ENCODE results near the gene CFHR1. TPM values are rescaled to one million over a fixed set of nuclear protein-coding genes. Genes with fewer than 3 reads are reported as not detected.
"Not testable (repeated sequence)": the region's sequence is repeated elsewhere in the genome, so short reads cannot be mapped to it uniquely, and the experiment has no call there.

Gene CFHR1
- total RNA-seq, 1 experiment from 2014 or later, result 0.23 TPM

DNA sequence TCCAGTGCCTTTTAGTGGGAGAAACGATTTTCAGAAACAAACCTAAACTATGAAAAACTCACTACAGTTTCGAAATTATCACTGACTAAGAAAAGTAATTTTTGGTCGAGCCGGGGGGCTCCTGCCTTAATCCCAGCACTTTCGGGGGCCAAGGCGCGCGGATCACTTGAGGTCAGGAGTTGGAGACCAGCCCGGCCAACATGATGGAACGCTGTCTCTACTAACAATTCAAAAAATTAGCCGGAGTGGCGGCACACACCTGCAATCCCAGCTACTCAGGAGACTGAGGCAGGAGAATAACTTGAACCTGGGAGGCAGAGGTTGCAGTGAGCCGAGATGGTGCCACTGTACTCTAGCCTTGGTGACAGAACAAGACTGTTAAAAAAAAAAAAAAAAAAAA, 41.9 kb upstream of the CFHR1 start:
- DNase-seq (ENCODE audit: low read depth, low spot score) (no peak), ATAC-seq (no peak)
- Histone ChIP-seq H3K4me1 (ENCODE audit: control insufficient read depth, insufficient read depth, low read length) (no peaks in the 10 kb centered on the region), H3K36me3 (ENCODE audit: control insufficient read depth, insufficient read depth, low read length) (no peaks in the 10 kb centered on the region), H3K27me3 (ENCODE audit: control insufficient read depth, insufficient read depth, low read length) (no peaks in the 10 kb centered on the region), H3K27ac (ENCODE audit: low read length) (no peak overlapping the region), H3K9me3 (ENCODE audit: control insufficient read depth, insufficient read depth, low read depth, low read length) (no peaks in the 10 kb centered on the region), H3K4me3 (ENCODE audit: low read depth in 2 of 2, low read length in 2 of 2) (no peak overlapping the region)
- TF ChIP-seq, protein P1, sequence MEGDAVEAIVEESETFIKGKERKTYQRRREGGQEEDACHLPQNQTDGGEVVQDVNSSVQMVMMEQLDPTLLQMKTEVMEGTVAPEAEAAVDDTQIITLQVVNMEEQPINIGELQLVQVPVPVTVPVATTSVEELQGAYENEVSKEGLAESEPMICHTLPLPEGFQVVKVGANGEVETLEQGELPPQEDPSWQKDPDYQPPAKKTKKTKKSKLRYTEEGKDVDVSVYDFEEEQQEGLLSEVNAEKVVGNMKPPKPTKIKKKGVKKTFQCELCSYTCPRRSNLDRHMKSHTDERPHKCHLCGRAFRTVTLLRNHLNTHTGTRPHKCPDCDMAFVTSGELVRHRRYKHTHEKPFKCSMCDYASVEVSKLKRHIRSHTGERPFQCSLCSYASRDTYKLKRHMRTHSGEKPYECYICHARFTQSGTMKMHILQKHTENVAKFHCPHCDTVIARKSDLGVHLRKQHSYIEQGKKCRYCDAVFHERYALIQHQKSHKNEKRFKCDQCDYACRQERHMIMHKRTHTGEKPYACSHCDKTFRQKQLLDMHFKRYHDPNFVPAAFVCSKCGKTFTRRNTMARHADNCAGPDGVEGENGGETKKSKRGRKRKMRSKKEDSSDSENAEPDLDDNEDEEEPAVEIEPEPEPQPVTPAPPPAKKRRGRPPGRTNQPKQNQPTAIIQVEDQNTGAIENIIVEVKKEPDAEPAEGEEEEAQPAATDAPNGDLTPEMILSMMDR (IDR thresholded peaks at IDR 0.05), result no peak
- TF ChIP-seq POLR2AphosphoS5 (IDR thresholded peaks at IDR 0.05; ENCODE audit: low read depth, low read length), result no peak
- TF ChIP-seq TCF7L2 (IDR thresholded peaks at IDR 0.05; ENCODE audit: low read depth, low read length), result no peak
- TF ChIP-seq SIN3A (IDR thresholded peaks at IDR 0.05; ENCODE audit: borderline replicate concordance, insufficient read depth, low read depth, low read length), result no peak
- TF ChIP-seq, protein P2, sequence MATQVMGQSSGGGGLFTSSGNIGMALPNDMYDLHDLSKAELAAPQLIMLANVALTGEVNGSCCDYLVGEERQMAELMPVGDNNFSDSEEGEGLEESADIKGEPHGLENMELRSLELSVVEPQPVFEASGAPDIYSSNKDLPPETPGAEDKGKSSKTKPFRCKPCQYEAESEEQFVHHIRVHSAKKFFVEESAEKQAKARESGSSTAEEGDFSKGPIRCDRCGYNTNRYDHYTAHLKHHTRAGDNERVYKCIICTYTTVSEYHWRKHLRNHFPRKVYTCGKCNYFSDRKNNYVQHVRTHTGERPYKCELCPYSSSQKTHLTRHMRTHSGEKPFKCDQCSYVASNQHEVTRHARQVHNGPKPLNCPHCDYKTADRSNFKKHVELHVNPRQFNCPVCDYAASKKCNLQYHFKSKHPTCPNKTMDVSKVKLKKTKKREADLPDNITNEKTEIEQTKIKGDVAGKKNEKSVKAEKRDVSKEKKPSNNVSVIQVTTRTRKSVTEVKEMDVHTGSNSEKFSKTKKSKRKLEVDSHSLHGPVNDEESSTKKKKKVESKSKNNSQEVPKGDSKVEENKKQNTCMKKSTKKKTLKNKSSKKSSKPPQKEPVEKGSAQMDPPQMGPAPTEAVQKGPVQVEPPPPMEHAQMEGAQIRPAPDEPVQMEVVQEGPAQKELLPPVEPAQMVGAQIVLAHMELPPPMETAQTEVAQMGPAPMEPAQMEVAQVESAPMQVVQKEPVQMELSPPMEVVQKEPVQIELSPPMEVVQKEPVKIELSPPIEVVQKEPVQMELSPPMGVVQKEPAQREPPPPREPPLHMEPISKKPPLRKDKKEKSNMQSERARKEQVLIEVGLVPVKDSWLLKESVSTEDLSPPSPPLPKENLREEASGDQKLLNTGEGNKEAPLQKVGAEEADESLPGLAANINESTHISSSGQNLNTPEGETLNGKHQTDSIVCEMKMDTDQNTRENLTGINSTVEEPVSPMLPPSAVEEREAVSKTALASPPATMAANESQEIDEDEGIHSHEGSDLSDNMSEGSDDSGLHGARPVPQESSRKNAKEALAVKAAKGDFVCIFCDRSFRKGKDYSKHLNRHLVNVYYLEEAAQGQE (IDR thresholded peaks at IDR 0.05; ENCODE audit: insufficient read depth in 1 of 2, low read depth in 2 of 2, low read length in 1 of 2), result no peak
- ChIA-PET POLR2A (no interaction called here), CTCF (no interaction called here)
- no TSS peak for BruUV-seq (replicated peaks)
- intact Hi-C loops (cut with micrococcal nuclease; ENCODE audit: unreplicated experiment), result no loop called here
- in situ Hi-C loops (cut with HindIII; ENCODE audit: low pct_unique_long_range_greater_than_20kb, low sequenced_read_pairs), result no loop called here

DNA sequence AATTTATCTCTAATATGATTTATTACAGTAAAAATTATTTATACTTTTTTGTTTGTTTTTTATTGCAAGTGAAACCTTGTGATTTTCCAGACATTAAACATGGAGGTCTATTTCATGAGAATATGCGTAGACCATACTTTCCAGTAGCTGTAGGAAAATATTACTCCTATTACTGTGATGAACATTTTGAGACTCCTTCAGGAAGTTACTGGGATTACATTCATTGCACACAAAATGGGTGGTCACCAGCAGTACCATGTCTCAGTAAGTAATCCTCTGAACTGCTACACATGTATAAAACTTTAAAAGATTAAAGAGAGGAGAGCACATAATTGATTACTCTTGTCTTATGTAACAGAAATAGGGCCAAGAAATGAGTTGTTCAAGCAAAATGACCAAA, 40.4 kb upstream of the CFHR1 start:
- Histone ChIP-seq H3K27ac (ENCODE audit: low read length) (no peak overlapping the region), H3K4me1 (ENCODE audit: control insufficient read depth, insufficient read depth, low read length) (no peaks in the 10 kb centered on the region), H3K4me3 (ENCODE audit: low read depth in 2 of 2, low read length in 2 of 2) (no peak overlapping the region), H3K9me3 (ENCODE audit: control insufficient read depth, insufficient read depth, low read depth, low read length) (no peaks in the 10 kb centered on the region), H3K36me3 (ENCODE audit: control insufficient read depth, insufficient read depth, low read length) (no peaks in the 10 kb centered on the region), H3K27me3 (ENCODE audit: control insufficient read depth, insufficient read depth, low read length) (no peaks in the 10 kb centered on the region)
- ChIA-PET CTCF (no interaction called here), POLR2A (no interaction called here)
- in situ Hi-C loops (cut with HindIII; ENCODE audit: low pct_unique_long_range_greater_than_20kb, low sequenced_read_pairs) (no loop called here), intact Hi-C loops (cut with micrococcal nuclease; ENCODE audit: unreplicated experiment) (no loop called here)
- BruUV-seq (replicated peaks), result no TSS peak
- no peak for ATAC-seq
- DNase-seq (ENCODE audit: low read depth, low spot score), result no peak
- TF ChIP-seq, protein P2 (IDR thresholded peaks at IDR 0.05; ENCODE audit: insufficient read depth in 1 of 2, low read depth in 2 of 2, low read length in 1 of 2), result no peak
- TF ChIP-seq, protein P1 (IDR thresholded peaks at IDR 0.05), result no peak
- TF ChIP-seq POLR2AphosphoS5 (IDR thresholded peaks at IDR 0.05; ENCODE audit: low read depth, low read length), result no peak
- no peak for TF ChIP-seq TCF7L2 (IDR thresholded peaks at IDR 0.05; ENCODE audit: low read depth, low read length)
- TF ChIP-seq SIN3A (IDR thresholded peaks at IDR 0.05; ENCODE audit: borderline replicate concordance, insufficient read depth, low read depth, low read length), result no peak

DNA sequence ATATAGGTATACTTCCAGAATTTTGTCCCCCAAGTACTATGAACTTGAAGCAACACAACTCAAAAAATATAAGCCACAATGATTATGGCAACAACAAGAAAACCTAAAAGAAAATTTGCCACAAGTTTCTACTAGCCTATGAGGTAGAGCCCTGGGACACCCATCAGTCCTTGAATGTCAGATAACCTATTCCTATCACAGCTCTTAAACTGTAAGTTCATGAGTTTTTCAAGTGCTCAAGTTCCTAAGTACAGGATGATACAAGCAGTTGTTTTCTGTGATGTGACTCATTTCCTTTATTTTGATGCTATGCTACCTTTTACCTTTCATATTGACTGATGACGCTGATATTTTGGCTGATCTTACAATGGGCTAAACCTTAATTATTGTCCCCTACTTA, 28.3 kb upstream of the CFHR1 start:
- H3K4me3 ChIP-seq (ENCODE audit: low read depth in 2 of 2, low read length in 2 of 2); H3K27me3 ChIP-seq (ENCODE audit: control insufficient read depth, insufficient read depth, low read length); POLR2A ChIA-PET; DNase-seq (ENCODE audit: low read depth, low spot score); in situ Hi-C loops (cut with HindIII; ENCODE audit: low pct_unique_long_range_greater_than_20kb, low sequenced_read_pairs); H3K27ac ChIP-seq (ENCODE audit: low read length); CTCF ChIA-PET; H3K4me1 ChIP-seq (ENCODE audit: control insufficient read depth, insufficient read depth, low read length); ATAC-seq; H3K36me3 ChIP-seq (ENCODE audit: control insufficient read depth, insufficient read depth, low read length); BruUV-seq (replicated peaks); H3K9me3 ChIP-seq (ENCODE audit: control insufficient read depth, insufficient read depth, low read depth, low read length); intact Hi-C loops (cut with micrococcal nuclease; ENCODE audit: unreplicated experiment): not testable (repeated sequence)

DNA sequence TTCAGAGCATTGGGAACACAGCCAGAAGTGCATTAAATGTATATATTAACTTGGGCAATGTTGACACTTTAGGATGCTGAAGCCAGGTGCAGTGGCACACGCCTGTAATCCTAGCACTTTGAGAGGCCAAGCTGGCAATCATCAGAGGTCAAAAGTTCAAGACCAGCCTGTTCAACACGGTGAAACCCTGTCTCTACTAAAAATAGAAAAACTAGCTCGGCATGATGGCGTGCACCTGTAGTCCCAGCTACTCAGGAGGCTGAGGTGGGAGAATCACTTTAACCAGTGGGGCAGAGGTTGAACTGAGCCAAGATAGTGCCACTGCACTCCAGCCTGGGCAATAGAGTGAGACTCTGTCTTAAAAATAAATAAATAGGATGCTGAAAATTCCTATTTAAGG, 25.4 kb upstream of the CFHR1 start:
- BruUV-seq (replicated peaks); H3K9me3 ChIP-seq (ENCODE audit: control insufficient read depth, insufficient read depth, low read depth, low read length); H3K4me3 ChIP-seq (ENCODE audit: low read depth in 2 of 2, low read length in 2 of 2); H3K36me3 ChIP-seq (ENCODE audit: control insufficient read depth, insufficient read depth, low read length); ATAC-seq; DNase-seq (ENCODE audit: low read depth, low spot score); CTCF ChIA-PET; H3K4me1 ChIP-seq (ENCODE audit: control insufficient read depth, insufficient read depth, low read length); H3K27ac ChIP-seq (ENCODE audit: low read length); H3K27me3 ChIP-seq (ENCODE audit: control insufficient read depth, insufficient read depth, low read length); intact Hi-C loops (cut with micrococcal nuclease; ENCODE audit: unreplicated experiment); POLR2A ChIA-PET; in situ Hi-C loops (cut with HindIII; ENCODE audit: low pct_unique_long_range_greater_than_20kb, low sequenced_read_pairs): not testable (repeated sequence)
